Fibroblast of lung (primary cell): ENCODE data around the gene PPP2CA.

Experiments
- CTCF ChIP-seq, 2 donors: IDR thresholded peaks in 1 of 2; conservative IDR thresholded peaks in 1 of 2; 1 replicate in 1 of 2; 2 replicates in 1 of 2; pipeline ENCODE4 v1.5.1; 2011 to 2012; ENCODE audit warnings: low read length in 2 of 2, control low read depth in 1 of 2, inconsistent platforms in 1 of 2, low read depth in 1 of 2, mild to moderate bottlenecking in 1 of 2
- EZH2 ChIP-seq: IDR thresholded peaks from 2 replicates; pipeline ENCODE4 v1.5.1; 2012; ENCODE audit warnings: low read length, control low read depth, mild to moderate bottlenecking; ENCODE audit errors: missing control alignments

DNA sequence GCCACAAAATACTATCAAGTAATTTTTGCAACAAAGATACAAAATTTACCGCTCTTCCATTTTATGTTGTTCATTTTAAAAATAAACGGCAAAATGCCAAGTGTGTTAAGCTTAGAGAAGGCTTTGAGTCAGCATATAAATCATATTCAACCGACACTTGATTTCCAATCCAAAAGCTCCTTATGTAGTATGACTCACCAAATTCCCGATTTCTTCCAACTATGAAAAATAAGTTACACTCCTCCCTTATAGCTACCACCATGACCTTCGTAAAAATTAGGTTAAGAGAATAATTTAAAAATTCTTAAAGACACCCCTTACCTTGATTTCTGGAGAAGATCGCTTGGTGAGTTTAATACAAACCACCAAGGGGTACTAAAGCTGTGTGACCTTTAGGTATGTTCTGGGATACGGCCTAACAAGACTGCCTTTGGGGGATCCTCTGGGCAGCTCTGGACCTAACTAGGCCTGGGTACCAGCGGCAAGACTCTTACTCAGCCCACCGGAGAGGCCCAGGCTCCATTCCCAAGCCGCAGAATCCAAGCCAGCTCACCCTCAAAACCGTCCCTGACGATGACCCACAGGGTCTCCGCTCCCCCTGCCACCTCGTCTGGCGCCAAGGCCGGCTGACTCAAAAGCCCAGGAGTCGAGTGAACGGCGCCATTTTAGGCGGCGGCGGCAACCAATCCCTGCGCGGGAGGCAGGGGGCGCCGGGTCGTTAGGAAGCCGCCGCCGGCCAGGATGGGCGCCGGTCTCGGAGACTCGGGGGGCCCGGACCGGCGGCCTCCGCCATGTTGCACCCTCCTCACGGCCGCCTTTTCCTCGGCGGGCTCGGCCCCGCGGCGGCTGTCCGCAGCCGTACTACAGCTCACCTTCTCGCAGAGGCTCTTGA lies 739 bp downstream of the PPP2CA start:
- TF ChIP-seq CTCF (conservative IDR thresholded peaks at IDR 0.05 in 1 of 2, IDR thresholded peaks at IDR 0.05 in 1 of 2; ENCODE audit: low read depth in 1 of 2, low read length in 2 of 2) (no peak), EZH2 (no peak)
